Measurements from ENCODE around the gene DNMT3A.

Gene DNMT3A

DNA sequence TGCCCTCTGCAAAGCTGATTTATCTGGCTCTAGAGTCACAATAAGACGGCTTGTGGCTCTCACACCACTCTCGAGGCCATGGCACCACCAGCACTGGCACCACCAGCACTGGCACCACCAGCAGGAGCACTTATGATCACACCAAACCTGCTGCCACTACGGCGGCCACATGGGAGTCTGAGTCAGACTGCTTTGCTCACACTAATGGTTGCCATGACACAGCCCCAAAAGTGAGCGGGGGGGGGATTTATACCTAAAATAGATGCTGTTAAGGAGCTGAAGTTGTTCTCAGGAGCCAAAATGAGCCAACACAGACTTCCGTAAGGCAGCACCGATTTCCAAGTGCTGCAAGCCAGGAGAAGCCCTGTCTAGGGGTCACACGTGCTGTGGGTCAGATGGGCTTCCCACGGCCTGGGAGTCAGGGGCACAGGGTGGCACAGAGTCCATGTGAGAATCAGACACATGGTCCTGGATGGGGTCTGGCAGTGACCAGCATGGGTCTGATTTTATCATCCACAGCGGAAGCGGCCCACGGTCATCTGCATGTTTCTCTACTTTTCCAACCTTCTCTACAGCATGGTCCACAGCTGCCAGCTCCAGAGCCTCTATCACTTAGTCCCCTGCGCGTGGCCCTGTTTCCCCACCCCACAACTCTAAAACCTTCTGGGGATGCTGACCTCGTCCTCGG, 16.7 kb downstream of the DNMT3A start:
- no peak for DNase-seq (ENCODE audit: low spot score)

DNA sequence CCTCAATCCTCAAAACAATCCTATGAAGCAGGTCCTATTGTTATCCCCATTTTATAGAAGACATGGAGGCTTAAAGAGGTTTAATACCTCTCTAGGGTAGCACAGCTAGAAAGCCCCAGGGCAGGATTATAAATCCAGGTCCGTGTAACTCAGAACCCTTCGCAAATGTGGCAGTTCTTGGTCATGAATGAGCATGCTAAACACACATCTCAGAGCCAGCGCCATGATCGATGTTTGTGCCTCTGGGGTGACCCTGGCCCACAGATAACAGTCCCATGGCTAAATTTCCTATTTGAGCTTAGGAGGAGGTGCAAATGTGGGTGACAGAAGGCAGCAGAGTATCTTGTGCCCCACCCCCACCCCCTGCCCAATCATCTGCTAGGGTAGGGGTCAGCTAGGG, 17.5 kb downstream of the DNMT3A start:
- DNase-seq (ENCODE audit: low spot score), result no peak

DNA sequence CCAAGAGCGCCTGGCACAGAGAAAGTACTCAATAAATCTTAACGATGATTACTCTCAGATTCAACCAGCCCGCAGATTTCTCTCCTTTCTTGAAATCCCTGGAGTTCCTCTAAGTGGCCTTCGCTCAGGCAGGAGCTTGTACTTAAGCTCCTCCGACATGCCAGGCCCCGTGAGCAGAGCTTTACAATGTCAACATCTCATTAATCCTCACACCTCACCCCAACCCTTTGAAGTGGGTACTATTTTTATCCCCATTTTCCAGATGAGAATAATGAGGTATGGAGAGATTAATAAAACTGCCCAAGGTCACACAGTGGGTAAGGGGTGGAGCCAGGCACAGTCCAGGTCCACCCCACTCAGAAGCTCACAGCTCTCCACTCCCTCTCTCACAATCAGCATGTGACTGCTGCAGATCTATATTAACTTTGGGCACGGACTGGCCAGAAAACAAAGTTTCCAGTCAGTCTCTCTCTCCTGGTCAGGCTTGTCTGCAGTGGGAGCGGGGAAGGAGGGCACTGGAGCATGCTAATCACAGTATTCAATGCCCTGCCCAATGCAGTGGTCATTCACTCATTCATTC, 18.0 kb downstream of the DNMT3A start:
- DNase-seq (ENCODE audit: low spot score), result no peak

DNA sequence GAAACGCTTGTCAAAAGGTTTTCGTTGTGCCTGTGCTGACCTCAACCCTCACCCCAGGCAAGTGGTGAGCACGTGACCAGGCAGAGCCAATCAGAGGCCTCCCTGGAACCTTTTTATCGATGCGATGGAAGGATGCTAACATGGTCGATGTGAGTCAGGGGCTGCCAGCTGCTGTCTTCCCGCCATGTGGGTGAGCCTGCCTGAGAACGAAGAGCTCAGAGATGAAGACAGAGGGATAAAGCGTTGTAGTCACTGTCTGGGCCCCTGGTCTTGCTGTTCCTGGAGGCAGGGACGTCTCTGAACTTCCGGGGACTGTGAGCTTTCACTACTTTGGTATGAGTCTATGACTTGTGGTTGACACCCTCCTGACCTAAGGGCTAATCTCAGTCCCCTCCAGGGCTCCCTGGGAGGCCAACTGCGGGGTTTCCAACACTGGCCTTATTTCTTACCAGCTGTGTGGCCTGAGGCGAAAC, 18.6 kb downstream of the DNMT3A start:
- no peak for DNase-seq (ENCODE audit: low spot score)

DNA sequence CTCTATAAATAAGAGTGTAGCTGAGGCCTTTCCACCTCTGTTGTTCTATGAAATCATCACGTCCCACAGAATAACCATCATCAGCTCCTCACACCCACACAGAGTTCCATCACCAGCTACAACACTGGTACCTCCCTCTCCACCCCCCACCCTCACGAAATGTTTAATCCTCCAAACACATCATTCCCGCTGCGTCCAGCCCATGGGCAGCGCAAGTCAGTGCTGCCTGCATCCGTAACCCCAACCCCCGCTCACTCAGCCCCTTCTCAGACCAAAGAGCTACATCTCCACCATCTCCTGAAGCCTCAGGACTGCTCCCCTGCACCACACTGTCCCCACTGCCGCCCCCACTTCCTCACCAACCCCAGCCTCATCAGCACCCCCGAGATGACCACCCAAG, 19.4 kb downstream of the DNMT3A start:
- no peak for DNase-seq (ENCODE audit: low spot score)

DNA sequence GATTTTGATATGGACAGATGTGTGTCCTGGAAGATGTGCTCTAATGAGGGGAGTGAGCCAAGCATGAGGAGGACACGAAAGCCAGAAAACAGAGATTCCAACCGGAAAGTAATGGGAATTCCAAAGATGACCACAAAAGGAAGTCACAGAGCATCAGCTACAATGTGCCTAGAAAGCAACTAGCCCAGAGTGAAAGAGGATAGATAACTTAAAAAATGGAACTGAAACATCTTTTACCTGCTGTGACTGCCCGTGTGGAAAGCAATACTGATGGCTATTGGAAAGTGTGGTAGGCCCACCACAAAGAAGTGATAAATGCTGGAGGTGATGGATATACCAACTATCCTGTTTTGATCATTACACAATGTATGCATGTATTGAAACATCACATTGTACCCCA, 21.6 kb downstream of the DNMT3A start:
- no peak for DNase-seq (ENCODE audit: low spot score)

DNA sequence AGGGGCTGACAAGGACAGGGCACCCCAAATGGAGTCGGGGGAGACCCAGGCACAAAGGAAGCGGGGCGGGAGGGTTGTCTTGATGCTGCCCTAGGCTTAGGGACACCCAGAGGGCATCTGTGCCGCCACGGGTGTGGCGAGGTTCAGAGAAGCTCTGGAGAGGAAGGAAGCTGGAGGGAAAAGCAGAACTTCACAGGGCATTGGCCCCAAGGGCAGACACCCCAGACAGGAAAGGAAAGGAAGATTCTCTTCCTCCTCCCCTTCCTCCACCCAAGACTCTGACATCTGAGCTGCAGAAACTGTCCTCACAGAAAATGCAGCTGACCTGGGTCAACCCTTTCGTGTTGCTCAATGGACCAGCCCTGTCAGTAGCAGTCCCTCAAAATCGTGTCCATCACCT, 25.6 kb downstream of the DNMT3A start:
- no peak for DNase-seq (ENCODE audit: low spot score)

DNA sequence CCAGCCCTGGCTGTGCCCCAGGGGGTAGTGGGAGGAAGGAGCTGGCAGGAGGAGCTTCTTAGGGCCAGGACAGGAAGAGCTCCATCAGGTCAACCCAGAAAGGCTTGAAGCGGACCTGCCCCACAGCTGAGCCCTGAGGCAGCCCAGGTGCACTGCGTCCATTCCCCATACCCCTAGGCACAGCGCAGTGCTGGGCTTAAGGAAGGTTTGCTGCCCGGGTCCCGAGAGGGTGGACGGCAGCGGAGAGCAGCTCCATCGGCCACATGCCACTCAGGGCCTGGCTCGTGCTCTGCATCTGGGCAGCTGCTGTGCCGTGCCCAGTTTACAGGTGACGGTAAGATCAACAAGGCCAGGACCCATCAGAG, 26.4 kb downstream of the DNMT3A start:
- no peak for DNase-seq (ENCODE audit: low spot score)

DNA sequence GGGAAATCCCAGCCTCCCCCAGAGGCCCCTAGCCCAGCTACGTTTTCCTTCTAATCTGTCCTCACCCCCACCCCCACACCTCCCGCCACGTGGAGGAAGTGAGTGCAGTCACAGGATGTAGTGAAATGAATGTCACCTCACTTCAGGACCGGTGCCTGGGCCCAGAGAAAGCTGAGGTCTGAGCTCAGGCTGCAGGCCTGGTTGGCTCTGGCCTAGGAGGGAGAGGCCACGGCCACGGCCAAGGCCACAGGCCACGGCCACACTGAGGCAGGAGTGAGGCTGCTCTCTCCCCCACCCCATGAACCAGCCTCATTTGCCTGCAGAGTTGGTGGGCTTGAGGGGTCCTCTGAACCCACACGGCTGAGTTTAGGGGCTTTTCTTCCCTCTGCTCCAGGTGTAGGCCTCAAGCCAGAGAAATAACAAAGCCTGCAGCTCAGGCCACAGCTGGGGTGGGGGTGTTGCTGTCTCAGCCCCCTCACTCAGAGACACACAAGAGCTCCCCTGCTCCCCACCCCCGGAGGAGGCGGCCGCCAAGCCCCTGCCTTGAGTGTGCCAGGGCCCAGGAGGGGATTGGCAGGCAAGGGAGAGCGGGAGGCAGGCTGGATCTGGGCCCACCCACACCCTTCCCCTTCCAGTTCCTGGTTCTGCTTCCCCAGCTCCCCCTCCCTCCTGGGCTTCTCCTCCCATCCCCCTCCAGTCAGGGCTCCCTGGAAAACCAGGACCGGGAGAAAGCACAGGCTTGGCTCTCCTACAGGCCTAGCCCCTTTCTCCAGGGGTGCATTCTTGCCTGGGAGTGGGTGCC, 27.0 kb downstream of the DNMT3A start:
- no peak for DNase-seq (ENCODE audit: low spot score)

DNA sequence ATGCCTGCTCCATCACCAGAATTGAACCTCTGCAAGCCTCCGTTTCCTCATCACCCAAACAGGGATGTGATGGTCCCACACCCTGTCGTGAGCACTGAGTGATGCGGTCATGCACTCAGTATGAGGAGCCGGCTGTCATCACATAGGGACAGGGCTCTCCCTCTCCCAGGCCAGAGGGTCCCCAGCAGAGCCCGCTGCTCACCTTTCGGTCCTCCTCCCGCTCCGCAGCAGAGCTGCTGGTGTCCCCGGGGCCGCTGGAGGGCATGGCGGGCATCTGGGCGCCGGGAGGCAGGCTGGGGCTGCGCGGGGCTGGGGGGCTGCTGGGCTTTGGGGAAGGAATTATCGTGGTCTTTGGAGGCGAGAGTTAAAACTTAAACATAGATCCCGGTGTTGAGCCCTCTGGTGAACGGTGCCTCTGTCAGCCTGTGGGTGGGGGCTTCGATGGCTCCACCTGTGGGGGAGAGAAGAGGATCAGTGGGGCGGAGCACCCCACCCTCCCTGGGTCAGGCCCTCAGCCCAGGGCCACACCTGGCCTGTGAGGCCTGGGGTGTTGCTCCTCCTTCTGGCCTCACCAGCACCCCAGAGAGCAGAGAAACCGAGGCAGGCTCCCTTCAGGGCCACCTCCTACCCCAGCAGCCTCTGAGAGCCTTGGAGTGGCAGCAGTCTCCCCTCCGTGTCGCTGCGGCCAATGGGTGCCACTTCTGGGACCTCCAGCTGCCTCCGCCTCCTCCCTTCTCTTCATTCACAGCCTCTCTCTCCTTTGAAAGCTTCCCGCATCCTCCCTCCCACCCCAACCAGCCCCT, 27.8 kb downstream of the DNMT3A start:
- DNase-seq (ENCODE audit: low spot score), result no peak

DNA sequence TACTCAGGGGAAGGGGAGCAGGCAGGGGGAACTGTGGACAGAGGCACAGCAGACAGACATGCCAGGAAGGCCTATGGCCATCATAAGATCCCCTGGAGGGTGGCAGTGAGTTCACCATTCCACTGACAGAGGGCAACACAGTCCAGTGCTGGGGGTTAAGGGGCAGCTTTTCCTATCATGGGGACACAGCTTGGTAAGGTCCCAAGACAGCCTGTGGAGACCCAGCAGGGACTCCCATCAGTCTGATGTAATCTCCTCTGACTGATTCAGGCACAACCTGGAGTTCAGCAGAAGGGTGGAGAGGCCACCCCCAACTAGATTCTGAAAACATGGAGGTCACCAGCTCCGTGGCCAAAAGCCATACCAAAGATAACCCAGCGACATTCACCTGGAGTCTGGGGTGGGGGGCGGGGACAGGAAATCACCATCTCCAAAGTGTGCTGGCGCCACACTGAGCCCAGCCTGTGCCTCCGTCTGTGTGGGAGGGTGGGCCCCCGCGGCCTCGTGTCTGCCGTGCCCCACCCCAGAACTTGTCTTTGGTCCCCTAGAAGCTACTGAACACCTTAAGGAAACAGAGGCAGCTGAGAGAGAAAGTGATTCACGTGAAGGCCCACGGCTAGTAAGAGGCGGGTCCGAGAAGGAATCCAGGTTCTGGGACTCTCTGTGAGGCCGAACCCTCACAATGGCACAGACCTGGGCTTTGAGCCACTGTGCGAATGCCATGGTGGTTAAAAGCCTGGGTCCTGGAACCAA, 28.6 kb downstream of the DNMT3A start:
- no peak for DNase-seq (ENCODE audit: low spot score)

DNA sequence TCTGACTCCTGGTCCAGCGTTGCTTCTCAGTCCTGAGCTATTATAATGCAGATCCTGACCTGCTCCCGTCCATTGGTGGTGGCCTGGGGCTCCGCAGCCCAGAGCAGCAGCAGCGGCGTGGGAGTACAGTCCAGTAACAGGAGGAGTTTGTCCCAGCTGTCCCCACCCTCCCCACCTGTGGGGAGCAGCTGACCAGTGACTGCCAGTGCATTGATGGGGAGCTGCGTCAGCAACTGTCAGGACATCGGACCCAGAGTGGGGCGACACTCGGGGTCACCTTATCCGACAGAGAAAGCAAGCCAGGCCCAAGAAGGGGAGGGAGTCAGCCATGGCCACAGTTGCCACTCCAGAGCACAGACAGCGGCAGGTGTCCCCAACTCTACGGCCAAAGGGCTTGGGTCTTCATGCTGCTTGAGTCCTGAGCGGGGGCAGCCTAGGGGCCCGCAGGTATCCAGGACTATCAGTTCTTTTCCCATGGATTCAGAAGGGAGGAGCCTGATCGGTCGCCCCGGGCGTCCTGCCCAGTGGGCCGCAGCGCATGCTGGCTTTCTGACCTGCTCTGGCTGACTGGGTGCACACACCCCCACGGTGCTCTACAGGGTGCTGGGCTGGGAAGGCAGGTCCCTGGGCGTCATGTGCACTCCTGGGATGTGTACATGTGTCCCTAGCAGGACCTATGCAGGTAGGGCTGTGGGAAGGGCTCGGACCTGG, 29.7 kb downstream of the DNMT3A start:
- no peak for DNase-seq (ENCODE audit: low spot score)

DNA sequence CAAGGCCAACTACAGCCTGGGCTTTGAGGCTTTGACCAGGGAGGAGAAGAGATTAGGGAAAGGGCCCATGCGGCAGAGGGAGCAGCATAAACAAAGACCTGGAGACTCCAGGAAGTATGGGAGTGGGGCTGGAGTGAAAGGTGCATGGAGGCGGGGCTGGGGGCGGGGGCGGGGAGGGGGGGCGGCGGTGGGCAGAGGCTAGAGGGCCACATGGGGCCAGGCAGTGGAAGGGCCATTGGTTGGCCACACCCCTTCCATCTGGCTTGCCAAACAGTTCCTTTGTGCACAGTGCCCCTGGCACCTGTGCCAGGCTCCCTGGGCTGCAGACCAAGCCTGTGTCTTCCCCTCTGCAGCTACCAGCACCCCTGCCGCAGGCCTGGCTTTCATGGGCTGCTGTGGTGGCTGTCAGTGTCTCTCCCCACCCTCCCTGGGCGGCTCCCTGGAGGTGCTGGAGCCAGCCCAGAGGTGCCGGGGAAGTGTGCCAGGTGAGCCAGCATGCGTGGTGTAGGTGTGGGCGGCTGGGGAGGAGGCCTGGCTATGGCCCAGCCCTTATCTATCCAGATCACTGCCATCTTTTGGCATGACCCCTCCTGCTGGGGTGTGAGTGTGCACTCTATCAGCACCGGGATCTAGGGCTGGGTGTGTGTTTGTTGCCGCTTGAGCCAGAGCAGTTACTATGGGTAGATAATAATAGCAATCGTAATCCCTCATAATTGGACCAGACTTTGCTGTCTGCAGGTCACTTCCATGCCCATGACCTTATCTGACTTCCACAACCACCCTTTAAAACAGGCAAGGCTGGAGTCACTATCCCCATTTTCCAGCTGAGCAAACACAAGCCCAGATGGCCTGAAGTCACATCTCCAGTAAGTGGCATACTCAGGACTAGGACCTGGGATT, 30.5 kb downstream of the DNMT3A start:
- peak; percentile 10 for DNase-seq (ENCODE audit: low spot score)

DNA sequence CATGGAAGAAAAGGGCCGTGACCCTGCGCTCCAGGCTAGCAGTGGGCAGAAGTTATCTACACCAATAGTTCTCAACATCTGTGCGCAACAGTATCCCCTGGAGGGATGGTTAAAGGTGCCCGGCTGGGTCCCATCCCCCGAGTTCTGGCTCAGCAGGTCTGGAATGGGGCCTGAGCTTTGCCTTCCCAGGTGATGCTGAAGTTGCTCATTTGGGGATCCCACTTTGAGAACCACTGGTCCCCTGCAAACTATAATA, 31.1 kb downstream of the DNMT3A start:
- DNase-seq (ENCODE audit: low spot score), result no peak

DNA sequence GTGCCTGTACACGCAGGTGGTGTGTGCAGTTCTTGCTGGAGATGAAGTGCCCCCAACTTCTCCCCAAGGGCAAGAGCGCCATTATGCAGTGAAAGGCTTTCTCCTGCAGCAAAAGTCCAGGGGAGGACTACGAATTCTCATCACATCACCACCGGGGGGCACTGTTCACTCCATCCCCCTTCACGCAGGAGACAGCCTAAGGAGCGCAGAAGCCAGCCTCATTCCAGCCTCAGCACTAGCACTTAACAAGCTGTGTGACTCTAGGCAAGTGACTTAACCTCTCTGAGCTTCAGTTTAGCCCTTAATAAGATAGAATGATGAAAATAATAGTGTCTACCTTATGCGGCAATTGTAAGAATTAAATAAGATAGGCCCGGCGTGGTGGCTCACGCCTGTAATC, 32.3 kb downstream of the DNMT3A start:
- peak; percentile 9 for DNase-seq (ENCODE audit: low spot score)

DNA sequence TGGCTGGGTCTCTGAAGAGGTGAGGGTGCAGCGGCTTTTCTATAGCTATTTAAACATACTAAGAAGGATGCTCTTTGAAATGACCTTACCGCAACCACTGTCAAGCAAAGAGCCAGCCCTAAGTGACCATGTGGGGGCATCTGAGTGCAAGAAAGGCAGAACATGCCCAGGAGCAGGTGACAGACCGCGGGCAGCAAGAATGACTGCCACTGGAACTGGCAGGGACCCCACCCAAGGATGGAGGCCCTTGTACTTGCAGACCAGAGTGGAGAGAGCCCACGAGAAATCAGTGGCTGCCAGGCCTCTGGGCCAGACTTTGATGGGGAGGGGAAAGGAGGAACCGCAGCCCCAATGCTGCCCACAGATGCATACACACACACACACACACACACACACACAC, 33.1 kb downstream of the DNMT3A start:
- no peak for DNase-seq (ENCODE audit: low spot score)

DNA sequence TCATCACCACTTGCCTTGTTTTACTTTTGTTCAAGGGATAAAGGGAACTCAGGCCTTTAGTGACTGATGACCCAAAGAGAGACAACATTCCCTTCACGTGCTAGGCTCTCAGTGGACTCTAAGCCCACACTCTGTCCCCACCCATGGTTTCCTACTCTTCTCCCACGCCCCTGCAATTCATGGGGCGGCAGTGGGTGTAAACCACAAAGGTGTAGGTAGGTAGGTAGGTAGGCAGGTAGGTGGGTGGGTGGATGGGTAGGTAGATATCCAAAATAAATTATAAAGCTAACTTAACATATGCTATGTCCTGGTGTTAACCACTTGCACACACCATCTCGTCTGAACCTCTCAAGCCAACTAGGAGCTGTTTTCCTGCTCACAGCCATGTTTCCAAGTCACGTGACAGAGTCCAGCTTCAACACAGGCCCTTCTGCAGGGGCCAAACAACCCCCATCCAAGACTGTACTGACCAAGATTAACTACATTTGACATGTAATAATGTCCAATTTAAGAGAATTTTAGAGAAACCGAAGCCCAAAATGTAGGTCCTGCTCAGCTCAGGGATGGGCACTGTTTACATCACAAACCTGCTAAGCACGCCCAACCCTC, 33.7 kb downstream of the DNMT3A start:
- no peak for DNase-seq (ENCODE audit: low spot score)

DNA sequence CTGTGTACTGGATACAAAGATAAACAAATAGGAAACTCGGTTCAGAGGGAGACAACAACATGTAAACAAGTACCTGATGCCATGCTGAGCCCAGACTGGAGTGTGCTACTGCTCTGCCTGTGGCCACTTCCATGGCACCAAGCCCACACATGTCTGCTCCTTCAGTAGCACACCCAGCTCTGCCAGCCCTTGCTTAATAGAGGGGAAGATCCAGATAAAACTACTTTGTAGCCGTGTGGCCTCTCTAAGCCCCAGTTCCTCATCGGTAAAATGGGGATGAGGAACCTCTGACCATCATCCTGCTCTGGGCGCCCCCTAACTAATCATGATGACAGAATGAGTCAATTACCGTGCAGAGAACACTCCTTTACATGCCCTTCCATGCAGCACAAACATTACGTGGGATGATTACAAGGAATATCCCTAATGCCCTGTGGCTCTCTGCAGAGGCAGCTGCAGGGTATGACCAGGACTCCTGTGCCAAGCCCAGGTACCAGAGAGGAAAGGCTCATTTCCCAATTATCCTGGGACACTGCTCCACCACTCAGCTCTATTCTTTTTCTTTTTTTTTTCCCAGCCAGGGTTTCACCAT, 34.9 kb downstream of the DNMT3A start:
- DNase-seq (ENCODE audit: low spot score), result no peak

DNA sequence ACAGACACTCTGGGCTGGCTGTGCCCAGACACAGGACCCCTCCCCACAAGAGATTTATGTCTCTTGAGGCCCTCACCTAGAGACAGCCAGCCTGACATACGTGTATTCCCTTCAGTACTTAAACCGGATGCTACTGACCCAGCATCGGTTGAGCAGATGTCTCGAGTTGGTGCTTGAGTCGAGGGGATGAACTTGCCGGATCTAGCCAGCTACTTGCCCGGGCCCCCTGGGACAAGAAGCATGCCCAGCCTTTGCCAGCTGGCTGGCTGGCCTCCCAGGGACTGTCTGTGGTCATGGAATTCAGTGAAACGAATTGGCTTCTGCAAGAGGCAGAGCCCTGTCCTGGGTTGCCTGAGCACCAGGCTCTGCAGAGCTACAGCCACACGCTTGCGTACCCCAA, 36.0 kb downstream of the DNMT3A start:
- no peak for DNase-seq (ENCODE audit: low spot score)

All from hematopoietic multipotent progenitor cell treated with erythropoietin and hydrocortisone succinate and interleukin-3 and kit ligand, for 17 days (in vitro differentiated cells).